HG02571 (cell line): ENCODE results near the gene VPS51.

Experiments
- ATAC-seq: cut with Tn5 transposase; IDR thresholded peaks from one replicate; pipeline ENCODE4 v1.9.1; 2021; ENCODE audit warnings: mild to moderate bottlenecking, moderate library complexity; ENCODE audit not compliant: unreplicated experiment

The VPS51 gene

DNA sequence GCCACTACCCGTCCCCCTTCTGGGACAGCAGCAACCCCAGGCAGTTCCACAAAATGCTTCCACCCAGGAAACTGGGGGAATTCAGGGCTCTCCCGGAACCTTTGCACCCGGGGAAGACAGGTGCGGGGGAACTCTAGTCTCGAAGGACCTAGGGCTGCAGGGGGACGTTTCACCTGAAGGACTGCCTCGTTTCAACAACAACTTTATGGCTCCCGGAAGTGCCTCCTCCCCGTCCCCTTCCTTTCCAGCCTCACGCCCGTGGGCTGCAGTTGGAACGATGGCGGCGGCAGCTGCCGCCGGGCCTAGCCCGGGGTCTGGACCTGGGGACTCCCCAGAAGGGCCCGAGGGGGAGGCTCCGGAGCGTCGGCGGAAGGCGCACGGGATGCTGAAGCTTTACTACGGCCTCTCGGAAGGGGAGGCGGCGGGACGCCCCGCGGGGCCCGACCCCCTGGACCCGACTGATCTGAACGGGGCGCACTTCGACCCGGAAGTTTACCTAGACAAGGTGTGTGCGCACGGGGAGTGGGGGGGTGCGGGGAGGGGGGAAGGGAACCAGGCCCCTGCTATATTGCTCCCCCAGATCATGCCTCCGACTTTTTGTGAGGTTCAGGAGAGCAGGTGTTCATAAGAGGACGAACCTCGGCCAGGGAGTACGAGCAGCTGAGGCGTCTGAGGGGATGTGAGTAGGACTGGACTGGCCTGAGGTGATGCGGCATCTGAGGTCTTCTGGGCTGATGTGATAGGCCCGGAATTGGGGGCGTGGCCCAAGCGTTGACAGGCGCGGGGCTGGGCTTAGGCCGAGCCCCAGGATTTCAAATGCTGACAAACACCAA, at the start of gene VPS51:
TSS of gene VPS51 (plus strand) at position 241 of the 833 bp plus-strand sequence. CDS start at position 278, 37 bp downstream.
- ATAC-seq = peak; percentile 87

DNA sequence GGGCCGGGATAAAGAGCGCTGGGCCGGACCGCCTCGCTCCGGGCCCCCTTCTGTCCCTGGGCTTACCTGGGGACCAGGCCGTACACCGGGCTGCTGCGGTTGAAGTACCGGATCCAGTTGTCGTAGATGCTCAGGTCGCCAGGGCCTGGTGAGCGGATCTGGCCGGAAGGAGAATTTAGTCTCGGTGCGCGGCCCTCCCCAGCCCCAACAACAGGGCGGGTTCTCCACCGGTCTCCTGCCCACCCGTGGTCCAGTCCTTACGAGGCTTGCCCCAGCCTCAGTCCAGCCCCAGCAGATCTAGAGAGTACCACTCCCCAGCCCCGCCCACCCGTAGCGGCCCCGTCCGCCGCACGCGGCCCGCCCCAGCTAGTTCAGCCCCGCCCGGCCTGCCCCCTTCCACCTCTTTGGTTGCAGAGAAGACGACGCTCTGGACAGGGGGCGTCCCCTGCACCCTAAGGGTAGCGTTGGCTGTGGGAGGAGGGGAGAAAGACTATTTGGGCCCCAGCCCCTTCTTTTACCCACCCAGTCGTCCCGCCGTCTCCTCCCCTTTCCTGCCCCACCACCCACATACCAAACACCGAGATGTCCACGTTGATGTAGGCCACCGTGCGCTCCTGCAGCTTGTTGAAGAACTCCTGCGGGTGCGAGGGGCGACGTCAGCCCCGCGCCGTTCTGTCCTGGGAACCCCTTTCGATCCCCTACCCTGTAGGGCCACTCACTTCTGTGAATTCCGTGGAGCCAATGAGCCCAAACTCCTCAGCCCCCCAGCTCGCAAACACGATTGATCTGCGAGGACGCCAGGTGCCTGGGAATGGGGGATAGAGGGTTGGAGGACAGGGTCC, 48.2 kb upstream of the VPS51 start:
- ATAC-seq = no peak

DNA sequence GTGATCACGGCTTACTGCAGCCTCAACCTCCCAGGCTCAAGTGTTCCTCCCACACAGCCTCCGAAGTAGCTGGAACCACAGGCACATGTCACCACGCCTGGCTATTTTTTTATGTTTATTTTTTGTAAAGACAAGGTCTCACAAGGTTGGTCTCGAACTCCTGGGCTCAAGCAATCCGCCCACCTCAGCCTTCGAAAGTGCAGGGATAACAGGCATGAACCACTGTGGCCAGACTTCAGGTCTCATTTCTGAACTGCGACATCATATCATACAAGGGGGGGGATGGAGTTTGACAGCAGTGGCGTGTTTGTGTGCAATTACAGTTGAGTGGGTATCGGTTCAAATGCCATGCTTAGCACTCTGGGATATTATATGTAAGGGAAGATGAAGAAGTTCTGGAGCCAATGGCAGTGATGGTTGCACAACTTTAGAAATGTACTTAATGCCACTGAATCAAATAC, 44.6 kb upstream of the VPS51 start:
- ATAC-seq = no peak

DNA sequence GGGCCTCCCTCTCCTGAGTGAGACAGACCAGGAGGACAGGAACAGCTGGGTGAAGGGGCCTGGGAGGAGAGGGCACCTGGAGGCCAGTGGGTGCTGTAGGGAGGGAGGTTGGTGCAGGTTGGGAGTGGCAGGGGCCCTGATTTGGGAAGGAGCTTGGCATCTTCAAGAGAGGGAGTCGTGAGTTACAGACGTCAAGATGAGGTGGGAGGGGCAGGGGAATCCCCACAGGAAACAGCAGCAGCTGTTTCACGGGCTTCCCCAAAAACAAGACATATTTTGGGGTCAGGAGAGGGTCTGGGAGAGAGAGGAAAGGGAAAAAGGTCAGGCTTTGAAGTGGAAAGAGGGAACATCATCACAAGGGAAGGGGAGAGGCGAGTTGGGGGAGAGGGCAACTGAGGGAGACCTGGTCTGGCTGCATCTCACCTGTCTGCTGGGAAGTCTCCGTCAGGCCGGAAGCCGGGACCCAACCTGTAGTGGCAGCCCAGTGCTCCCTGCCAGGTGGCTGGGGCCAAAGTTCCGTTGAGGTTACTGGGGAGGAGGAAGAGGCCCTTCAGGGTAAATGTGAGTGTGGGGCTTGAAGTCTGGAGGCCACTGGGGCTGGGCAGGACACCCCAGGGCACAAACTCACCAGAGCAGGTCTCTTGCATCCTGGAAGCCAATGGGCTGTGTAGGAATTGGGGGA, 42.0 kb upstream of the VPS51 start:
- no peak for ATAC-seq

DNA sequence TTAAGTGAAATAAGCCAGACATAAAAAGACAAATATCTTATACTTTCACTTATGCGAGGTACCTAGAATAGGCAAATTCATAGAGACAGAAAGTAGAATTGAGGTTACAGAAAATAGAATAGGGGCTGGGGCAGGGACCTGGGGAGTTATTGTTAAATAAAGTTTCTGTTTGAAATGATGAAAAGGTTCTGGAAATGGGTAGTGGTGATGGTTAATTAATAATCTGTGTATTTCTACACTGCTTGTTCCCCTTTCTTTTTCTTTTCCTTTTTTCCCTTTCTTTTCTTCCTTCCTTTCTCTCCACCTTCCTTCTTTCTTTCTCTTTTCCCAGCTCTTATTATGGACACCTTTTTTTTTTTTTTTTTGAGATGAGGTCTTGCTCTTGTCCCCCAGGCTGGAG, 40.5 kb upstream of the VPS51 start:
- no peak for ATAC-seq

DNA sequence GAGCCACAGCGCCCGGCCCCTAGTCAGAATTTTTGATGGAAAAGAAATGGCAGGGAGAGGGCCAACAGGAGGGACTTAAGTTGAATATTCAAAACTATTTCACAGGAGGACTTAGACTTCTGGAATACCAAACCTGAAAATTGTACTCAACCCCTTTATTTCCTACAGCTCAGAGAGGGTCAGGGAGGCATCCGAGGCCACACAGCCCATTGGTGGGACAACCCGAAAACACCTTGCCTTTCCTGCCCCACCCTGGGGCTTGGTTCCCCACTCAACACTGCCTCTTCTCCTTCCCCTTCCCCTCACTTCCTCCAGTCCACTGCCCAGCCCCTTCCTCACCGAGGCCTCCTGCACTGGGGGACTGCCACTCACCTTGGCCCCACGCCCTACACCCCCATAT, 39.0 kb upstream of the VPS51 start:
- ATAC-seq = no peak

DNA sequence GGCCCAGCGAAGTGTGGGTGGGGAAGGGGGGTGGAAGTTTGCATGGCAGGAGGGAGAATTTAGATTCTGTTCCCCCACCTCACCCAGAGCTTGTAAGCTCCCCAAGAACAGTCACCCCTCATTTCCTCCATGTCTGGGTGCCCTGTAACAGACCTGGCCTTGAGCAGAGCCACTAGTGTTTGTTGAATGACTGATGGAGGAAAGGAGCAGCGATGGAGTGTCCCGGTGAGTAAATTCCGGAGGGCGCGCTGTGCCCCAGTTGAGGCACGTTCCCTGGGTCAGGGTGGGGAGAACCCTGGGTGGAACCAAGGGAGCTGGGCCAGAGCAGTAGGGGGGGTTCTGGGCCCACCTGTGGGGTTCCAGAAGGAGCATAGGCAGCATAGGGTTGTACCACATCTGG, 38.5 kb upstream of the VPS51 start:
- no peak for ATAC-seq

DNA sequence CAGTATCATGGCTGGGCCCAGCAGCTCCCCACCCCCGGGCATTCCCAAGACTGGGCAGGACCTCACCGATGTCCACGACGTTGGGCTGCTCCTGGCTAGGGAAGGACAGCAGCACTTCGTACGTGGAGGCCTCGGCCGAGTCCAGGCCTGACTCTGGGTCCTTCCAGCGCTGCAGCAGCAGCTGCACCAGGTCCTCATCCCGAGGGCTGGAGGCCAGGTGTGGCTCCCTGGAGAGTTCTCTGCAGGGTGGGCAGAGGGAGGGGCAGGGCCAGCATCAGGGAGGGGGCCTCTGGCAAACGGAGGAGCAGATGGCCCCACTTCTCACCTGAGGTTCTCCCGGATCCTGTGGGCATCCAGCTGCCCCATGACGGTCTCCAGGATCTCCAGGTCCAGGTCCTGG, 38.0 kb upstream of the VPS51 start:
- no peak for ATAC-seq

DNA sequence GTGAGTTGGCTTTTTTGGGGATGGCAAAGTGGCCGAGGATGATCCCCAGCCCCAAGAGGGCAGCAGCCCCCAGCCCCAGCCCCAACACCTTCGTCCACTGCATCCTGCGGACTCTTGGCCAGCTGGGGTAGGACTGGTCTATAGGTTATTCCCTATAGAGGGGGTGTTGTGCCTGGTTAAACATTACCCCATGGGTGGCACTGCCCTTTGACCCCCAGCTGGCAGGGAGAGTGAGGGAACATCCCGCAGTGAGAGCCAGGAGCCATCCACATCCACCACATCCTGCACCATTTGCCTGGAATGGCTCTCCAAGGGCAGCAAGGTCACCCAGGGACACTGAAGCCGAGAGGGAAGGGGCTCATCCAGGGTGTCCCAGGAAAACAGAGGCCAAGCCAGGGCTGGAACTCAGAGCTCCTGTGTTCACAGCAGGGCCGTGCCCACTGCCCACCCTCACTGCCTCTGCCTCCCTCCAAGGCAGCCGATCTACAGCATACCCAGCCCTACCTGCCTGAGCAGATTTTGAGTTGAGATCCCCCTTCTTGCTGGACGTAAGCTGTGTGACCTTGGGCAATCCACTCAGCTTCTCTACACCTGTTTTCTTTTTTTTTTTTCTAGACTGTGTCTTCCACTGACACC, 37.5 kb upstream of the VPS51 start, which contains the start of gene NAALADL1:
TSS of gene NAALADL1 (minus strand) at position 135 of the 636 bp plus-strand sequence. CDS start at position 103, 32 bp downstream.
- no peak for ATAC-seq

DNA sequence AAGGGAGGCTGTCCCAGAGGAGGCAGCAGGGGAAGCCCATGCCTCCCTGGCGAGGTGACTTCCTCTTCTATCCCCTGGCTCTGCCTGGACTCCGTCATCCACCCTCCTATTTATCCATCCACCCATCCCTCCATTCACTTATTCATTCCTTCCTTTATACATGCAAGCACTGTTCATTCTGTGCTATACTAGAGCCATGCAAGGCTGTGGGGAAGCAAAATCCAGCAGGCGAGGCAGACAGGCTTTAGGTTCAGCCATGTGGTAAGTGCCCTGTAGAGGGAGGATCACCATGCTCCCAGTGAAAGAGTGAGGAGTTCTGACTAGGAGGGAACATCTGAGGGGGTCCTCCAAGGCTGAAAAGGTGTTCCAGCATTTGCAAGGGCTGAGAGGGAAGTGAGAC, 36.5 kb upstream of the VPS51 start:
- ATAC-seq = no peak

DNA sequence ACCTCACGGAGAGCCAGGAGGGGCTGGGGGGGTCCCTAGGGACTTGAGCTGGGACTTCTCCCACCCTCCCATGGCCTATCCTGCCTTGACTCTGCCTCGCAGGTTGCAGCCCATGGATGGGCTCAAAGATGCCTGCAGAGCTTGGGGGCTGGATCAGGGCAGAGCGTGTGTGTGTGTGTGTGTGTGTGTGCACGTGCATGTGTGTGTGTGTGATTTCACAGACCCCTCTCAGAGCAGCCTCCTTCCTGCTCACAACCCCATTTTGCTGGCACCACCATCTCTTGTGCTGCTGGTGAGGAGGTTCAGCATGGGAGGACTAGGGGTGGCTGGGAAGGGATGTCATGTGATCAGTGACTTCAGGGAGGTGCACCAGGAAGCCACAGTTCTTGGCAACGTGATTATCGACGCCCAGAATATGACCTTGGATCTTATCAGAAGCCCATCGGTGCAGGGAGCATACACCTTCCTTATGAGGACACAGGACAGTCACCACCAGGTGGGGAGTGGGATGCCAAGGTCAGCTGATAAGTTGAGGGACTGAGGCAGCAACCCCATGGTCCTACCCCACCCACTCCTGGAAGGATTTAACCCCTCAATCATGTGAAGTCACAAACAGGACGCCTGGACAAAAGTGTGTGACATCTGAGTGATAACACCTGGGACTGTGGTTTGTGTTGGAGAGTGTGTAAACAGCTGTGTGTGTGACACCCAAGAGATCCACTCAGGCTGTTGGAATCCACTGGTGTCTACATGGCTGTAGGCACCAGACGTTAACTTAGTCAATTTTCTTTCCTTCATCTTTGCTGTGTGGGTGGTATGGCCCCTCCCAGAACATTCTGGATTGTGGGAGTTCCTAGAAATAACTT, 35.8 kb upstream of the VPS51 start:
- ATAC-seq = no peak

DNA sequence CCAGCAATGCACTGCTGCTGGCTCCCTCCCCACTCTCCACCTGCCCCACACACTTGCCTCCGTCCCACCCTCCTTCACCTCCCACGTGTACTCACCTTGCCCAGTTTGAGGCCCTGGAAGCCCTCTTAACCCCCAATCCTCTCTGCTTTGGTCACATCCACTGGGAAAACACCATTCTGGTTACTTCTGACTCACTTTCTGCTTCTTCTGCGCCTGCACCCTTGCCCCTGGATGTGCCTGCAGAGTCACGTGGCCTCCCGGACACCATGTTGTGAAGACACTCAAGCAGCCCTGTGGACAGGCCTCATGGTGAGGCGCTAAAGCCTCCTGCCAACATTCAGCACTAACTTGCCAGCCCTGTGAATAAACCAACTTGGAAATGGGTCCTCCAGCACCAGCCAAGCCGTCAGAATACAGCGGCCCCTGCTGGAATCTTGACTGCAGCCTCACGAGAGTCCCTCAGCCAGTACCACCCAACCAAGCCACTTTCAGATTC, 35.1 kb upstream of the VPS51 start:
- no peak for ATAC-seq

DNA sequence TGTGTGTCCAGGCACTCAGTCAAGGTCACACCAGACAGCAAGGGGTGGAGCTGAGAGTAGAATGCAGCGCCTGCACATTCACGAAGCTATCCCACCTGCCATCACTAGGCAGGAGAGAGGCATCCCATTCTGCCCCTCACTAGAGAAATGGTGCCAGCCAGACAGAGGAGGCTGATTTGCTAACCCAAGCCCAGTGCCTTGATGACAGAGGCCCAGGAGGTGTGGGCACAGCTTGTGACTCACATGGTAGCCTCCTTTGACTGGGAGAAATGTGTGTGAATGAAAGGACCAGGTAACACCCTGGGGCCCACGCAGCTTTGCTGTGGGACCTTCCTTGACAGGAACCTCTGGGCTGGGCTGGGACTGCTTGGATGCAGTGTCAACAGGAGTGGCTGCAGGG, 32.5 kb upstream of the VPS51 start:
- no peak for ATAC-seq

DNA sequence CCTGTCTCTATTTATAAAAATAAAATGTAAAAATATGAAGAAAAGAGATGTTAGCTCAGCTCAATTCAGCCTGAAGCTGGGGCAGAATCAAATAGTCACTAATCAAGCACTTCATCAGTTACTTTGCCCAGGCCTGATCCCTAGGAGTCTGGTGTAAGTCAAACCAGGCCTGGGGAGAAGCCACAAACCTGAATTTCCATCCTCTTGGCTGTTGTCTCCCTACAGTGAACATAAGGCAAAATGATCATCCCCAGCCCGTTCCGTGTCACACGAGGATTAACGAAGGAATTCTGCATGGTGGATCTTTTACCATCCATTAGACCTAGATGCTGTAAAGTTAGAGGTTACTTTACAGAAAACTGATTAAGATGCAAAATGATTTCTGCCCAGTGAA, 31.2 kb upstream of the VPS51 start:
- ATAC-seq = no peak

DNA sequence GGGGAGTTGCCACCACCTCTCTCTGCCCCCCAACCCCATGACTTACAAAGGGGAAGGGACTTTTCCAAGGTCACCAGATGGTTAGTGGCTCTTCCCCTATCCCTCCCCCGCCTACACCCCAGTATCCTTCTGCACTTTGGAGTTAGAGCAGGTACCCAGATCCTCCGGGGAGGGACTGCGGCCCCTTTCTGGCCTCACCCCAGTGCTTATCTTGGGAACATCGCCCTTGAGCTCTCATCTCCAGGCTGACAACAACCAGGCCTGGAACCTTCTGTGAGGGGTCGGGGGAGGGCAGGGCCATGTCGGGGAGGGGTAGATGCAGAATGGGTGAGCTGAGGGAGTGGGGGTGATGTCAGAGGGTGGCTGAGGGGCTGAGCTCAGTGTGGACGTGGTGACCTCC, 30.2 kb upstream of the VPS51 start:
- no peak for ATAC-seq

DNA sequence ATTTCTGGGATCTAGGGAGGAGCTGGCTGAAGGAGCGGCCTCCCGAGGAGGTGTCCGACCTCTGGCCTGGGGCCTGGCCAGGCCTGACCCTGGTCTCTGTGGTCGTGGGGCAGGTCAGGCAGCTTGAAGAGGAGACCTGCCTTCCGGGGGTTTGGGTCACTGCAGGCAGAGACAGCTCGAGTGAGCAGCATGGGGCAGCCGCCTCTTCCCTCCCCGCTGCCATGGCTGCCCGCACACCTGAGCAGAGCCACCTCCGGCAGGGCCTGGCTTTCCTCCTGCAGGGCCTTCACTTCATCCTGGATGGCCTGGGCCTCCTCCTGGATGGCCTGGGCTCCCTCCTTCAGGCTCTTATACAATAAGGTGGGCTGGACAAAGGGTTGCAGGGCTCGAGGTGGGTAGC, 29.7 kb upstream of the VPS51 start:
- no peak for ATAC-seq

DNA sequence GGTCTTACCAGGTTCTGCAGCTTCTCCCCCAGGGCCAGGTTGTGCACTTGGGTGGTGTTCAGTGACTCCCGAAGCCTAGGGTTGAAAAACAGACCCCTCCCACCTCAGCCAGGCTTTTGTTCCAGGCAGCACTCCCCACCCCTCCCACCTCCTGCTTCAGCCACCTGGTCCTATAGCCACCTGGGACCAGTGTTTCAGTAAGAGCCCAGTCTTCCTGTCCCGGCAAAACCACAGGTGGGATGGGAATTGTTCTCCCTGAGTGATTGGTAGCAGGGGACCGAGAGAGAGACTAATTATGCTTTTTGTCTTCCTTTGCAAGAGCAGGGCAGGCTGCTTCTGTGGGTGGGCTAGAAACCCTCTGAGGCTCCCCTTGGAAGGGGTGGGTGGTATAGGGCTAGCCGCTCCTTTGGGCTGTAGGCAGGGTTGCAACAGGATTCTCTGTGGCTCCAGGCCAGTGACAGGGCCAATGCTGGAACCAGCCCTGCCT, 29.2 kb upstream of the VPS51 start:
- no peak for ATAC-seq

DNA sequence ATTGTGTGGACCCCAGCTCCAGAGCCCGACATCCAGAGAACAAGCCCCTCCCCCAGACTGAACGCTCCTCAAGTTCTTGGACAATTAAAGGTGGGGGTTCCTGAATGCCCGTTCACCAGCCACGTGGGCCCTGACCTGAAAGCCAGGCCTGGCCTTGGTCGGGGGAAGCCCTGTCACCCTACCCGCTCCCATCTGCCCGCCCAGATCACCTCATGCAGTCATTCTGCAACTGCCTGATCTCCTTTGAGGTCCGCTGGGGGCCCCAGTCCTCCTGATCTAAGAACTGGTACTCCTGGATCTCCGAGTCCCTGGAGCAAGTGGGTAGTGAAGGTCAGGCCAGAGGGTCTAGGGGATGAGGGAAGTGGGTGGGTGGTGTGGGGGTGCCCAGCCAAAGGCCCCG, 28.6 kb upstream of the VPS51 start:
- no peak for ATAC-seq

DNA sequence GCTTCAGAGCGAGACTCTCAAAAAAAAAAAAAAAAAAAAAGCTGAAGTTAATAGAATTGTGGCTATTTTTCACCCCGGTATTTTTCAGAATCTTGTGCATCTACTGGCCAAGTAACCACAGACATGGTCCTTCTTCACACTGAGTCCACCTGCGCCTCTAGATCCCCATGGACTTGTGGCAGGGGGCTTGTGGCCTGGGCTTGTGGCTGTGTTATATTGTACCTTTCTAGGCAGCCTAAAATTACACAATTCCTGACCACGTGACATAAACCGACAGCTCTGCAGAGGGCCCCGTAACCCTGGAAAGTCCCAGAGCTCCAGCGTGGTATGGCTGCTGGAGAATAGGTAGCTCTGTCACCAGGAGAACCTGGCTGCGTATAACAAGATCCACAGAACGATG, 26.8 kb upstream of the VPS51 start:
- ATAC-seq = no peak
